ENCODE measurements around the gene RASA3.

GRCh38 chr13:114038211-114038613 lies 94.2 kb downstream of the RASA3 start:
- TF ChIP-seq POLR2A (conservative IDR thresholded peaks at IDR 0.05) = no peak
- TF ChIP-seq AFF4 (CRISPR knock-in tag; IDR thresholded peaks at IDR 0.05) = no peak
- no peak for TF ChIP-seq POLR2G (IDR thresholded peaks at IDR 0.05; ENCODE audit: low read depth, low read length)
- no peak for TF ChIP-seq RAD51 (IDR thresholded peaks at IDR 0.05; ENCODE audit: borderline replicate concordance, low read depth)
- no peak for TF ChIP-seq CCNT2 (IDR thresholded peaks at IDR 0.05; ENCODE audit: borderline replicate concordance, extremely low read depth, insufficient read length, low read depth, low read length)

Measured in K562 (cell line).